Adrenal gland (tissue), 12 donors: ENCODE measurements around the gene CCDC88B. TPM values are rescaled to one million over a fixed set of nuclear protein-coding genes. Genes with fewer than 3 reads are reported as not detected.

Source experiments
- DNase-seq, 7 donors: peaks; one replicate each; pipeline ENCODE4 v3.0.0-alpha.2; 2019 to 2020
- H3K27ac ChIP-seq, 5 donors: fragments of 200-600 bp; sonication (generic) in 4 of 5; 1 replicate in 3 of 5; 2 replicates in 2 of 5; pipeline versions ENCODE4 v1.5.1 to v1.8.0; 2016 to 2020; ENCODE audit warnings: mild to moderate bottlenecking in 1 of 5
- H3K27me3 ChIP-seq: fragments of 200-600 bp; 2 replicates; pipeline ENCODE4 v1.8.0; 2021
- H3K36me3 ChIP-seq, 2 donors: fragments of 200-600 bp; replicated peaks in 1 of 2; 1 replicate in 1 of 2; 2 replicates in 1 of 2; pipeline versions ENCODE4 v1.5.1 to v1.8.0; 2018 to 2022
- H3K4me1 ChIP-seq, 2 donors: fragments of 200-600 bp; replicated peaks in 1 of 2; 1 replicate in 1 of 2; 2 replicates in 1 of 2; pipeline versions ENCODE4 v1.5.1 to v1.8.0; 2018 to 2021
- H3K4me3 ChIP-seq, 4 donors: fragments of 200-600 bp; sonication (generic) in 3 of 4; one replicate each; pipeline ENCODE4 v1.5.1; 2016 to 2018
- H3K9me3 ChIP-seq, 3 donors: fragments of 200-600 bp; sonication (generic) in 1 of 3; replicated peaks in 1 of 3; 1 replicate in 2 of 3; 2 replicates in 1 of 3; pipeline versions ENCODE4 v1.5.1 to v1.8.0; 2016 to 2021
- POLR2A ChIP-seq, 2 donors: fragments of 450-650 bp; IDR thresholded peaks; one replicate each; pipeline ENCODE4 v1.6.1; 2017; ENCODE audit warnings: antibody characterized with exemption in 2 of 2, mild to moderate bottlenecking in 2 of 2, moderate library complexity in 1 of 2
- WGBS, 4 donors: extraction: QIAGEN DNeasy Blood & Tissue Kit in 2 of 4; methylation state at CpG; one replicate each; pipeline versions ENCODE4 v1.1.5 to v1.1.7; 2013 to 2017; 5-methylcytosine and 5-hydroxymethylcytosine counted together
- intact Hi-C, 2 donors: fragments of 100-400 bp; cut with DNase I; formaldehyde crosslinking; loops; one replicate each; pipeline versions ENCODE4 v1.14.1 to v1.15.0; 2022 to 2023
- polyA plus RNA-seq, 3 donors: library from polyadenylated mRNA; stranded (reverse); fragments of 200-250 nt in 2 of 3; fragments of 350-450 nt in 1 of 3; fragmentation: Illumina TruSeq in 1 of 3; extraction: RNeasy Lipid Tissue Mini Kit (QIAGEN cat#74804) in 1 of 3; gene quantifications; one replicate each; pipeline ENCODE4 v1.2.3, GENCODE V29; 2013 to 2014
- total RNA-seq, 9 donors: library from RNA; depleted of rRNA in 4 of 9; stranded (reverse); fragments of >200 nt in 4 of 9; fragments of 120-200 nt in 1 of 9; fragmentation: NEBNext Ultra II Directional in 1 of 9; extraction: Animal tissue kit (Norgen Biotek cat#: 25700) in 1 of 9; gene quantifications; one replicate each; pipeline versions ENCODE4 v1.1.0 to v1.2.4, GENCODE V29; 2013 to 2023
- TF ChIP-seq, protein P1 (sequence below), 6 experiments: fragments of 450-650 bp in 4 of 6; fragments of 200-600 bp in 2 of 6; sonication (generic) in 1 of 6; IDR thresholded peaks; 1 replicate in 5 of 6; 2 replicates in 1 of 6; pipeline versions ENCODE4 v1.5.1 to v1.8.0; 2016 to 2021; ENCODE audit warnings: antibody characterized with exemption in 6 of 6, mild to moderate bottlenecking in 2 of 6, moderate library complexity in 1 of 6
- donor health status: healthy with polysubstance abuse.
- donor health status: Bipolar disorder and iron deficiency.
- donor health status: DM: yes; HTN: yes; CAD: no.
- donor health status: DM: no; HTN: no; CAD: no.
- donor health status: DM: no; HTN: no; CAD: no.
- donor health status: DM: yes; HTN: yes; CAD: no.

The CCDC88B gene
- total and polyA plus RNA-seq, 12 donors, result 5.1 to 143 (median 14.5) TPM

DNA sequence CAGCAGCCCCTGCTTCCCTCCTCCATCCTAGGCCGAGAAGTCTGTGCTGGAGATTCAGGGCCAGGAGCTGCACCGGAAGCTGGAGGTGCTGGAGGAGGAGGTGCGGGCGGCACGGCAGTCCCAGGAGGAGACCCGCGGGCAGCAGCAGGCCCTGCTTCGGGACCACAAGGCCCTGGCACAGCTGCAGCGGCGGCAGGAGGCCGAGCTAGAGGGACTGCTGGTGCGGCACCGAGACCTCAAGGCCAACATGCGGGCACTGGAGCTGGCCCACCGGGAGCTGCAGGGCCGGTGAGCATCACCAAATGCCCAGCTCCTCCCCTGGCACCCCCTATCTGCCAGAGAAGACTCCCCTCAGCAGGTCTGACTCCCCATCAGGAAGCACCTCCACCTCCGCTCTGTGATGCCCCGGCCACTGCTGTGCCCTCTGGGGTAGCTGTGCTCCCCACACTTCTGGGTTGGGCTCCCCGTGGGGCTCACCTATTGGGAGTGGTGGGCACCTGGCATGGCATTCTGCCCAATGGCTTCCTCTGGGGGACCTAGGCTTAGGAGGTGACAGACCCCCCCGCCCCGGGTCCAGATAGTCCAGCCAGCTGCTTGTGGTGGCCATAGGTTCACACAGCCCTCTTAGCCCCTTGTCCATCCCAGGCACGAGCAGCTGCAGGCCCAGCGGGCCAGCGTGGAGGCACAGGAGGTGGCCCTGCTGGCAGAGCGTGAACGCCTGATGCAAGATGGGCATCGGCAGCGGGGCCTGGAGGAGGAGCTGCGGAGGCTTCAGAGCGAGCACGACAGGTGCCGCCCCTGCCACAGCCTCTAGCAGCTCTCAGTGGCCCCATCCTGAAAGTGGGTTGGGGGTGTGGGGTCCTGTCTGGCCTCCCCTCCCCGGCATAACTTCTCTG, 12.3 kb downstream of the CCDC88B start:
- Histone ChIP-seq H3K4me1 (peaks cover 7 to 9% of the 10 kb centered on the region in 2 donors), H3K4me3 (no peak overlapping the region), H3K27me3 (no peaks in the 10 kb centered on the region), H3K27ac (no peak overlapping the region), H3K9me3 (no peaks in the 10 kb centered on the region), H3K36me3 (no peaks in the 10 kb centered on the region)
- intact Hi-C loops, result loop anchor here (5.0 to 10.0 kb wide), 2 partner anchors 40 to 302 kb away; no protein-coding TSS in a partner anchor
- 90 to 93% (median 91%) methylated on average over 11 to 33 of the region's 33 CpGs for WGBS, 4 donors
- no peak for TF ChIP-seq POLR2A (IDR thresholded peaks at IDR 0.05)
- no peak for DNase-seq

DNA sequence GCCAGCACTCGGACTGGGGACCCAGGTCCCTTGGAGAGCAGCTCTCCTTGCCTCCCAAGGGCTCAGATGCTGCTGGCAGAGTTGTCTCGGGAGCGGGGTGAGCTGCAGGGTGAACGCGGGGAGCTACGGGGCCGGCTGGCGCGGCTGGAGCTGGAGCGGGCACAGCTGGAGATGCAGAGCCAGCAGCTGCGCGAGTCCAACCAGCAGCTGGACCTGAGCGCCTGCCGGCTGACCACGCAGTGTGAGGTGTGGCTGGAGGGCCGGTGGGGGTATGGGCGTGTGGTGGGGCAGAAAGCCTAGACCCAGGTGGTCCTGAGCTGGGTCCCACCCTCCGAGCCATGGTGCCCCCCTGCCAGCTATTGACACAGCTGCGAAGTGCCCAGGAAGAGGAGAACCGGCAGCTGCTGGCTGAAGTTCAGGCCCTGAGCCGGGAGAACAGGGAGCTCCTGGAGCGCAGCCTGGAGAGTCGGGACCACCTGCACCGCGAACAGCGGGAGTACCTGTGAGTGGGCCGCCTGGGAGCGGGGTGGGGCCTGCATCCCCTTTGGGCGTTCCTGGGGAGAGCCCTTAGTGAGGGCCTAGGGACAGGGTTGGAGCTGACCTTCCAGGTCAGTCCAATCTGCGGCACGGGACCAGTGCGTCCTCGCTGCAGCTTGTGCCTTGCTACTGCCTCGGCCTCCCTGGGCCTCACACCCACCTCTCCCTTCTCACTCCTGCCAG, 13.2 kb downstream of the CCDC88B start:
- H3K36me3 ChIP-seq, result no peaks in the 10 kb centered on the region
- no peak for TF ChIP-seq POLR2A (IDR thresholded peaks at IDR 0.05)
- TF ChIP-seq, protein P1, sequence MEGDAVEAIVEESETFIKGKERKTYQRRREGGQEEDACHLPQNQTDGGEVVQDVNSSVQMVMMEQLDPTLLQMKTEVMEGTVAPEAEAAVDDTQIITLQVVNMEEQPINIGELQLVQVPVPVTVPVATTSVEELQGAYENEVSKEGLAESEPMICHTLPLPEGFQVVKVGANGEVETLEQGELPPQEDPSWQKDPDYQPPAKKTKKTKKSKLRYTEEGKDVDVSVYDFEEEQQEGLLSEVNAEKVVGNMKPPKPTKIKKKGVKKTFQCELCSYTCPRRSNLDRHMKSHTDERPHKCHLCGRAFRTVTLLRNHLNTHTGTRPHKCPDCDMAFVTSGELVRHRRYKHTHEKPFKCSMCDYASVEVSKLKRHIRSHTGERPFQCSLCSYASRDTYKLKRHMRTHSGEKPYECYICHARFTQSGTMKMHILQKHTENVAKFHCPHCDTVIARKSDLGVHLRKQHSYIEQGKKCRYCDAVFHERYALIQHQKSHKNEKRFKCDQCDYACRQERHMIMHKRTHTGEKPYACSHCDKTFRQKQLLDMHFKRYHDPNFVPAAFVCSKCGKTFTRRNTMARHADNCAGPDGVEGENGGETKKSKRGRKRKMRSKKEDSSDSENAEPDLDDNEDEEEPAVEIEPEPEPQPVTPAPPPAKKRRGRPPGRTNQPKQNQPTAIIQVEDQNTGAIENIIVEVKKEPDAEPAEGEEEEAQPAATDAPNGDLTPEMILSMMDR (IDR thresholded peaks at IDR 0.05), result no peak
- WGBS, 4 donors, result 91 to 94% (median 92%) methylated on average over 21 to 34 of the region's 34 CpGs
- intact Hi-C loops, result loop anchor here (5.0 to 10.0 kb wide), 2 partner anchors 41 to 302 kb away; no protein-coding TSS in a partner anchor
- peaks cover 8 to 16% of the 10 kb centered on the region in 2 donors for H3K4me1 ChIP-seq
- no peaks in the 10 kb centered on the region for H3K9me3 ChIP-seq
- H3K27ac ChIP-seq, result no peak overlapping the region
- H3K4me3 ChIP-seq, result no peak overlapping the region
- no peaks in the 10 kb centered on the region for H3K27me3 ChIP-seq
- DNase-seq, result no peak

DNA sequence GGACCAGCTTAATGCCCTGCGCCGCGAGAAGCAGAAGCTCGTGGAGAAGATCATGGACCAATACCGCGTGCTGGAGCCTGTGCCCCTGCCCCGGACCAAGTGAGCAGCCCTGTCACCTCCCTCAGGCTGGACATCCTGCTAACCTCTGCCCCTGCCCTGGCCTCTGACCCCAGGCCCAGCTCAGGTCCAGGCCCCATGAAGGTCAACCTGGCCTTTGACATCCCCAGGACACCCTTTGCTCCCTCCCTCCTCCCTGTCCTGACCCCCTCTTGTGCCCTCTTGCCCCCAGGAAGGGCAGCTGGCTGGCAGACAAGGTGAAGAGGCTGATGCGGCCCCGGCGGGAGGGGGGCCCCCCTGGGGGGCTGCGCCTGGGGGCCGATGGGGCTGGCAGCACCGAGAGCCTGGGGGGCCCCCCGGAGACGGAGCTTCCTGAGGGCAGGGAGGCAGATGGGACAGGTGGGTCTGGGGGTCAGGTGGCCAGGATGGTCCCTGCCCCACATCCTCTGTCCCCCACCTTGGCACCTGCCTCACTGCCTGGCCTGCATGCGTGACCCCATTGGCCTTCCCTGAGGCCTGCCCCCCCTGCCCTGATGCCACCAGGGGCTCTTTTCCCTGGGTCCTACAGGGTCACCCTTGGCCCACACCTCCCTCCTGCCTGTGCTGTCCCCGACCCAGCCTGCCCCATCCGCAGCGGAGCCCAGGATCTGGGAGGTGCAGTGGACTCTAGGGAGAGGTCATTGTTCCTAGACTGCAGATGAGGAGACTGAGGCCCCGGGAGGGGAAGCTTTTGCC, 13.9 kb downstream of the CCDC88B start:
- 68 to 89% (median 69%) methylated on average over 7 to 20 of the region's 20 CpGs; no CpG with 5 or more reads in 1 of the 4 donors for WGBS, 4 donors
- H3K27ac ChIP-seq, result no peak overlapping the region
- peaks cover 14 to 22% of the 10 kb centered on the region in 2 donors for H3K4me1 ChIP-seq
- H3K36me3 ChIP-seq, result no peaks in the 10 kb centered on the region
- H3K27me3 ChIP-seq, result no peaks in the 10 kb centered on the region
- TF ChIP-seq, protein P1 (IDR thresholded peaks at IDR 0.05), result no peak
- no peak for TF ChIP-seq POLR2A (IDR thresholded peaks at IDR 0.05)
- H3K4me3 ChIP-seq, result no peak overlapping the region
- H3K9me3 ChIP-seq, result no peaks in the 10 kb centered on the region
- intact Hi-C loops, result loop anchor here (5.0 to 10.0 kb wide), 2 partner anchors 42 to 301 kb away; no protein-coding TSS in a partner anchor
- DNase-seq, result no peak

DNA sequence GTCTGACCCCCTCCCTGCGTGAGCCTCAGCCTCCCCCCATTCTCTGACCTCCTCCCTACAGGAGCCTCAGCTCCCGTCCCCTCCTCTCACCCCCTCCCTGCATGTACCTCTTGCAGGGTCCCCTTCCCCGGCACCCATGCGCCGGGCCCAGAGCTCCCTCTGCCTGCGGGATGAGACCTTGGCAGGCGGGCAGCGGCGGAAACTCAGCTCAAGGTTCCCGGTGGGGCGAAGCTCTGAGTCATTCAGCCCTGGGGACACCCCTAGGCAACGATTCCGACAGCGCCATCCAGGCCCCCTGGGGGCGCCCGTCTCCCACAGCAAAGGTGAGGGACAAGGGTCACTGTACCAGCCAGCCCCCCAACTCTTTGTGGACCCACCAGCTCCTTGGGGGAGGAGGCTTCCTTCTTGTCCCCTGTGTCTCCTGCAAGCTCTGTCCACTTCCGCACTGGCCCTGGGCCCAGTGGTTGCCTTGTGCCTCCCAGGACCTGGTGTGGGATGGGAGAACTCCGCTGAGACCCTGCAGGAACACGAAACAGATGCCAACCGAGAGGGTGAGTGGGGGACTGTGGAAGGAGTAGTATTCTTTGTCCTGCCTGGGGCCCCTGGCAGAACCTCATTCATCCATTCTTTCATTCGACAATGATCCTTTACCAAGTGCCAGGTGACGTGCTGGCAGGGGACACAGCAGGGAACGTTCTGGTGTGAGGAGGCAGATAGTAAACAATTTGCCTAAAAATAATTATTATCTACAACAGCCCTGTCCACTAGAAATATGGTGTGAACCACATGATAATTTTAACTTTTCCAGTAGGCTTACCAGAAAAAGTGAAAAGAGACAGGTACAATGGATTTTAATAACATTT, 15.3 kb downstream of the CCDC88B start:
- no peaks in the 10 kb centered on the region for H3K27me3 ChIP-seq
- peaks cover 14 to 33% of the 10 kb centered on the region in 2 donors for H3K4me1 ChIP-seq
- 10 to 19% (median 14%) methylated on average over 12 to 23 of the region's 23 CpGs for WGBS, 4 donors
- H3K4me3 ChIP-seq, result peak overlapping the region in 2 of 4 donors; percentile 26 to 55
- H3K27ac ChIP-seq, result peak overlapping the region in 3 of 5 donors; percentile 40 to 76 (median 44)
- DNase-seq, result peak; percentile 87 to 92 (median 90)
- H3K9me3 ChIP-seq, result no peaks in the 10 kb centered on the region
- no peak for TF ChIP-seq POLR2A (IDR thresholded peaks at IDR 0.05)
- TF ChIP-seq, protein P1 (IDR thresholded peaks at IDR 0.05), result peak; percentile 64 to 76 (median 72)
- no peaks in the 10 kb centered on the region for H3K36me3 ChIP-seq
- intact Hi-C loops, result loop anchor here (10.0 kb wide), 1 partner anchor 299 kb away; no protein-coding TSS in a partner anchor
